ENCODE measurements around the gene TEP1. TPM values are rescaled to one million over a fixed set of nuclear protein-coding genes. Genes with fewer than 3 reads are reported as not detected.
"Not testable (repeated sequence)": the region's sequence is repeated elsewhere in the genome, so short reads cannot be mapped to it uniquely, and the experiment has no call there.

The TEP1 gene
- total RNA-seq, 1 donor from 2014 or later: 16.6 TPM

DNA sequence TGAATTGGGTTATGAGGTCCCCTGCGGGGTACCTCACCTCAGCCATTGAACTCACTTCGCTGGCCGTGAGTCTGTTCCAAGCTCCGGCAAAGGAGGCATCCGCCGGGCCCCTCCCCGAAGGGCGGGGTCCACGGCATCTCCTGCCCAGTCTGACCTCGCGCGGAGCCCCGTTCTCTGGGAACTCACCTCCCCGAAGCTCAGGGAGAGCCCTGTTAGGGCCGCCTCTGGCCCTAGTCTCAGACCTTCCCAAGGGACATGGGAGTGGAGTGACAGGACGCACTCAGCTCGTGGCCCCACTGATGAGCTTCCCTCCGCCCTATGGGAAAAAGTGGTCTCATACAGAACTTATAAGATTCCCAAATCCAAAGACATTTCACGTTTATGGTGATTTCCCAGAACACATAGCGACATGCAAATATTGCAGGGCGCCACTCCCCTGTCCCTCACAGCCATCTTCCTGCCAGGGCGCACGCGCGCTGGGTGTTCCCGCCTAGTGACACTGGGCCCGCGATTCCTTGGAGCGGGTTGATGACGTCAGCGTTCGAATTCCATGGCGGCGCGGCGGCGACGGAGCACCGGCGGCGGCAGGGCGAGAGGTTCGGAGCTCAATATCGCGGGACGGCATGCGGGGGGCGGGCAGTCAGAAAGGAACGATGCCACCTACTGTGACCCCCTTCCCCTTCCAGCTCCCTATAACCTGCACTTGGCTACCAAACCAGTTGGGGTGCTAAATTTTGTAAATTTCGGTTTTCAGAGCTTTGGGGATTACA, 70.0 kb downstream of the TEP1 start, which contains the start of gene PARP2:
TSS of gene PARP2 (plus strand) at position 544 of the 770 bp plus-strand sequence. CDS start at position 551, 7 bp downstream.
- peak; percentile 98 for DNase-seq (ENCODE audit: low read depth, low spot score)

- DNase-seq (ENCODE audit: low read depth, low spot score): no peak
Observed at GRCh38 chr14:20341646-20342045, 71.7 kb downstream of the TEP1 start.

DNA sequence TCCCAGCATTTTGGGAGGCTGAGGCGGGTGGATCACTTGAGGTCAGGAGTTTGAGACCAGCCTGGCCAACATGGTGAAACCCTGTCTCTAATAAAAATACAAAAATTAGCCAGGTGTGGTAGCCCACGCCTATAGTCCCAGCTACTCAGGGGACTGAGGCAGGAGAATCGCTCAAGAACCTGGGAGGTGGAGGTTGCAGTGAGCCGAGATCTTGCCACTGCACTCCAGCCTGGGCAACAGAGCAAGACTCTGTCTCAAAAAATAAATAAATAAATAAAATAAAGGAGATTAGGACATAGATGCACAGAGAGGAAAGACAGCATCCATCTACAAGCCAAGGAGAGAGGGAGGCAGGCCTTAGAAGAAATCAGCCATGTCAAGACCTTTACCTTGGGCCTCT, 72.3 kb downstream of the TEP1 start:
- DNase-seq (ENCODE audit: low read depth, low spot score): not testable (repeated sequence)

- DNase-seq (ENCODE audit: low read depth, low spot score): no peak
Observed at GRCh38 chr14:20334017-20334416, 79.3 kb downstream of the TEP1 start.

DNA sequence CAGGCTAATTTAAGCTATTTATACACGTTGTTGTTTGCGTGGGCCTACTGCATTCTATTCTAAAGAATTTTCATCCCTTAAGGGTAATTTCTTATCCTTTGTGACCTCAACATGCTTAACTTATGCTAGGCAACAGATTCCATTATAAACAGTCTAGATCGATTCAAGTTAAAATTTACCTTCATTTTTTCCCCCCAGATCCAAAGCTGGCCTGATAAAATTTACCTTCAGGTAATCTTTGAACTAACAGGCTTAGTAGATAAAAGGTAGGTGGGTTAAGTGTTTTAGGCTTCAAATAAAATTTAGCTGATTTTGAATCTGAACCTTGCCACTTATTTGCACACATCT, 79.8 kb downstream of the TEP1 start:
- DNase-seq (ENCODE audit: low read depth, low spot score): no peak

GRCh38 chr14:20332788-20333493, 80.4 kb downstream of the TEP1 start, which contains the start of gene CCNB1IP1:
Gene CCNB1IP1, minus strand, starts transcription at chr14:20333279. Its CDS starts 16,756 bp downstream, at chr14:20316523.
- peak; percentile 56 for DNase-seq (ENCODE audit: low read depth, low spot score)

DNA sequence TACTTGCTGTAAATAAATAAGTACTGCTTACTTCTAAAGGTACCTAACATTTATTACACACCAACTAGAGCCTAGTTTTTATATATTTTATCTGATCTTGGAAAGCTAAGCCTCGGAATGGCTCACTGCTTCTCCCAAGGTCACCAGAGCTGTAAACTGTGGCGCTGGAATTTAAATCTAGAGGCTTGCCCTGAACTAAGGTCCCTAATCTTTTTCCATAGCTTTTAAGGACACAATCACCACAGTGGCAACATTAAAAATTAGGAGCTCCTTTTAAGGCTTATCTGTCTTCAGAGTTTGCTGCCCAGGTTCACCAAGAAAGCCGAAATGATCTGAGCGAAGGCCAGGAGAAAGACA, 80.9 kb downstream of the TEP1 start:
- no peak for DNase-seq (ENCODE audit: low read depth, low spot score)

- no peak for DNase-seq (ENCODE audit: low read depth, low spot score)
Observed at GRCh38 chr14:20331053-20331613, 82.2 kb downstream of the TEP1 start.

- DNase-seq (ENCODE audit: low read depth, low spot score): no peak
Observed at GRCh38 chr14:20329355-20329754, 83.9 kb downstream of the TEP1 start.

- no peak for DNase-seq (ENCODE audit: low read depth, low spot score)
Observed at GRCh38 chr14:20328705-20329104, 84.6 kb downstream of the TEP1 start.

- DNase-seq (ENCODE audit: low read depth, low spot score): no peak
Observed at GRCh38 chr14:20327005-20327869, 86.1 kb downstream of the TEP1 start.

- DNase-seq (ENCODE audit: low read depth, low spot score): no peak
Observed at GRCh38 chr14:20317720-20318119, 95.6 kb downstream of the TEP1 start.

Other genes starting within 250 kb of the TEP1 start
- not detected in 2 replicates for gene OR11G2, start 222.6 kb downstream of the TEP1 start, total RNA-seq
- gene OR11H6, start 189.8 kb downstream of the TEP1 start, total RNA-seq: not detected in 2 replicates
- not detected in 2 replicates for gene OR11H7, start 184.5 kb downstream of the TEP1 start, total RNA-seq
- gene OR11H4, start 174.2 kb downstream of the TEP1 start, total RNA-seq: not detected in 2 replicates
- 16.8 and 30.2 TPM in 2 replicates for gene TTC5, start 107.5 kb downstream of the TEP1 start, total RNA-seq
- 26.7 and 49.1 TPM in 2 replicates for gene CCNB1IP1, start 80.2 kb downstream of the TEP1 start, total RNA-seq
- gene PARP2, start 69.9 kb downstream of the TEP1 start, total RNA-seq: 9.0 and 14.1 TPM in 2 replicates
- gene KLHL33, start 22.7 kb upstream of the TEP1 start, total RNA-seq: under 0.01 and 0.04 TPM in 2 replicates
- gene OSGEP, start 41.3 kb upstream of the TEP1 start, total RNA-seq: 38.4 and 42.6 TPM in 2 replicates
- gene APEX1, start 41.7 kb upstream of the TEP1 start, total RNA-seq: 128 and 143 TPM in 2 replicates
- 21.0 and 22.0 TPM in 2 replicates for gene PIP4P1, start 47.9 kb upstream of the TEP1 start, total RNA-seq
- 219 and 286 TPM in 2 replicates for gene PNP, start 55.9 kb upstream of the TEP1 start, total RNA-seq
- 0.33 TPM in 1 of 2 replicates, not detected in the other for gene RNASE10, start 92.0 kb upstream of the TEP1 start, total RNA-seq
- not detected in 2 replicates for gene RNASE9, start 147.5 kb upstream of the TEP1 start, total RNA-seq
- gene RNASE11, start 174.5 kb upstream of the TEP1 start, total RNA-seq: not detected in 2 replicates
- not detected in 2 replicates for gene RNASE12, start 177.9 kb upstream of the TEP1 start, total RNA-seq
- gene OR6S1, start 228.2 kb upstream of the TEP1 start, total RNA-seq: not detected in 2 replicates